Measurements from ENCODE around the gene IGFBP5.

The IGFBP5 gene

DNA sequence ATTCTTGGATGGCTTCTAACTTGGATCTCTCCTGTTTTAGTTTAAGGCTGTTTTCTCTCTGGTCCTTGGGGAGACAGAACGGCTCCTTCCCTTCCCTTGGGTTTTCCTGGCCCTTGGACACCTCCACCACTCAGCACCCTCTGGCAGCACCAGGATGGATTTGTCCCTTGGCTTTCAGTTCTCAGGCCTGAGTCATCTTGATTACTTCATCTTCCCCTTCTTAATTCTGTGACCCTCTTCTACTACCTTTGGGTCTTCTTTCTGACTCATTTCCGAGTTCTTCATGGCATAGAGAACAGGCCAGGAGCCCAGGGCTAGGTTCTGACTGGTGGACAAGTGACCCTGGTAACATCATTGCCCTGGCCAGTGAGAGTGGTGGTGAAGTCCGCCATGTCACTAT, 47.2 kb downstream of the IGFBP5 start:
- ATAC-seq: no peak
- TF ChIP-seq ZNF565 (CRISPR knock-in tag; conservative IDR thresholded peaks at IDR 0.05; ENCODE audit: low read depth) (no peak), ISL1 (CRISPR knock-in tag; IDR thresholded peaks at IDR 0.05) (no peak), BACH2 (CRISPR knock-in tag; IDR thresholded peaks at IDR 0.05; ENCODE audit: borderline replicate concordance) (no peak), ZFP30 (CRISPR knock-in tag; IDR thresholded peaks at IDR 0.05) (no peak), TCF4 (CRISPR knock-in tag; IDR thresholded peaks at IDR 0.05; ENCODE audit: borderline replicate concordance) (no peak), TOX (CRISPR knock-in tag; IDR thresholded peaks at IDR 0.05; ENCODE audit: borderline replicate concordance) (no peak), ZFP3 (CRISPR knock-in tag; IDR thresholded peaks at IDR 0.05) (no peak), RARB (CRISPR knock-in tag; IDR thresholded peaks at IDR 0.05) (no peak), PPARA (CRISPR knock-in tag; IDR thresholded peaks at IDR 0.05; ENCODE audit: borderline replicate concordance) (no peak), ESRRG (CRISPR knock-in tag; IDR thresholded peaks at IDR 0.05) (no peak), ZC3H10 (CRISPR knock-in tag; IDR thresholded peaks at IDR 0.05) (no peak), SNAI2 (CRISPR knock-in tag; IDR thresholded peaks at IDR 0.05) (no peak), OSR1 (CRISPR knock-in tag; IDR thresholded peaks at IDR 0.05) (no peak), ZNF8 (CRISPR knock-in tag; IDR thresholded peaks at IDR 0.05) (no peak)
- TF ChIP-seq, protein P1, sequence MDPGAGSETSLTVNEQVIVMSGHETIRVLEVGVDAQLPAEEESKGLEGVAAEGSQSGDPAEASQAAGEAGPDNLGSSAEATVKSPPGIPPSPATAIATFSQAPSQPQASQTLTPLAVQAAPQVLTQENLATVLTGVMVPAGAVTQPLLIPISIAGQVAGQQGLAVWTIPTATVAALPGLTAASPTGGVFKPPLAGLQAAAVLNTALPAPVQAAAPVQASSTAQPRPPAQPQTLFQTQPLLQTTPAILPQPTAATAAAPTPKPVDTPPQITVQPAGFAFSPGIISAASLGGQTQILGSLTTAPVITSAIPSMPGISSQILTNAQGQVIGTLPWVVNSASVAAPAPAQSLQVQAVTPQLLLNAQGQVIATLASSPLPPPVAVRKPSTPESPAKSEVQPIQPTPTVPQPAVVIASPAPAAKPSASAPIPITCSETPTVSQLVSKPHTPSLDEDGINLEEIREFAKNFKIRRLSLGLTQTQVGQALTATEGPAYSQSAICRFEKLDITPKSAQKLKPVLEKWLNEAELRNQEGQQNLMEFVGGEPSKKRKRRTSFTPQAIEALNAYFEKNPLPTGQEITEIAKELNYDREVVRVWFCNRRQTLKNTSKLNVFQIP (CRISPR knock-in tag; IDR thresholded peaks at IDR 0.05; ENCODE audit: borderline replicate concordance, low read depth): no peak
- TF ChIP-seq, protein P2, sequence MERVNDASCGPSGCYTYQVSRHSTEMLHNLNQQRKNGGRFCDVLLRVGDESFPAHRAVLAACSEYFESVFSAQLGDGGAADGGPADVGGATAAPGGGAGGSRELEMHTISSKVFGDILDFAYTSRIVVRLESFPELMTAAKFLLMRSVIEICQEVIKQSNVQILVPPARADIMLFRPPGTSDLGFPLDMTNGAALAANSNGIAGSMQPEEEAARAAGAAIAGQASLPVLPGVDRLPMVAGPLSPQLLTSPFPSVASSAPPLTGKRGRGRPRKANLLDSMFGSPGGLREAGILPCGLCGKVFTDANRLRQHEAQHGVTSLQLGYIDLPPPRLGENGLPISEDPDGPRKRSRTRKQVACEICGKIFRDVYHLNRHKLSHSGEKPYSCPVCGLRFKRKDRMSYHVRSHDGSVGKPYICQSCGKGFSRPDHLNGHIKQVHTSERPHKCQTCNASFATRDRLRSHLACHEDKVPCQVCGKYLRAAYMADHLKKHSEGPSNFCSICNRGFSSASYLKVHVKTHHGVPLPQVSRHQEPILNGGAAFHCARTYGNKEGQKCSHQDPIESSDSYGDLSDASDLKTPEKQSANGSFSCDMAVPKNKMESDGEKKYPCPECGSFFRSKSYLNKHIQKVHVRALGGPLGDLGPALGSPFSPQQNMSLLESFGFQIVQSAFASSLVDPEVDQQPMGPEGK (CRISPR knock-in tag; IDR thresholded peaks at IDR 0.05; ENCODE audit: borderline replicate concordance): no peak
- TF ChIP-seq, protein P3, sequence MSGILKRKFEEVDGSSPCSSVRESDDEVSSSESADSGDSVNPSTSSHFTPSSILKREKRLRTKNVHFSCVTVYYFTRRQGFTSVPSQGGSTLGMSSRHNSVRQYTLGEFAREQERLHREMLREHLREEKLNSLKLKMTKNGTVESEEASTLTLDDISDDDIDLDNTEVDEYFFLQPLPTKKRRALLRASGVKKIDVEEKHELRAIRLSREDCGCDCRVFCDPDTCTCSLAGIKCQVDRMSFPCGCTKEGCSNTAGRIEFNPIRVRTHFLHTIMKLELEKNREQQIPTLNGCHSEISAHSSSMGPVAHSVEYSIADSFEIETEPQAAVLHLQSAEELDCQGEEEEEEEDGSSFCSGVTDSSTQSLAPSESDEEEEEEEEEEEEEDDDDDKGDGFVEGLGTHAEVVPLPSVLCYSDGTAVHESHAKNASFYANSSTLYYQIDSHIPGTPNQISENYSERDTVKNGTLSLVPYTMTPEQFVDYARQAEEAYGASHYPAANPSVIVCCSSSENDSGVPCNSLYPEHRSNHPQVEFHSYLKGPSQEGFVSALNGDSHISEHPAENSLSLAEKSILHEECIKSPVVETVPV (CRISPR knock-in tag; IDR thresholded peaks at IDR 0.05): no peak

DNA sequence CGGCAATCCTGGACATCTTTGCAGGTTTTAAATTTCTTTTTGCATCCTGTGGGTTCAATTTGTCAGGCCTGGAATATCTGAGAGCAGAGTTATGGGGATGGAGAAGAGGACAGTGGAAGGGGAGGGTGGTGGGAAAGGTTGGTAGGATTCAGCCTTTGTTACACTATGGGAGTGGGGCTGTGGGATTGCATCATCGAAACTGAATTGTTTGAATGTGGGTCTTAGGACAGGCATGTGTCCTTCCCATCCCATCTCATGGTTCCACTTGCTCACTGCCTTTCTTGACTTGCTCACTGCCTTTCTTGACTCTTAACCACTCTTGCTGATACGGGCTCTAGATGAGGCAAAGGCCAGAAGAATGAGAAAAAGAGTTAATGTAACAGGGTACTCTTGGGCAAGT, 49.2 kb downstream of the IGFBP5 start:
- no peak for ATAC-seq
- TF ChIP-seq ZNF565 (CRISPR knock-in tag; conservative IDR thresholded peaks at IDR 0.05; ENCODE audit: low read depth): no peak
- no peak for TF ChIP-seq ISL1 (CRISPR knock-in tag; IDR thresholded peaks at IDR 0.05)
- TF ChIP-seq, protein P4, sequence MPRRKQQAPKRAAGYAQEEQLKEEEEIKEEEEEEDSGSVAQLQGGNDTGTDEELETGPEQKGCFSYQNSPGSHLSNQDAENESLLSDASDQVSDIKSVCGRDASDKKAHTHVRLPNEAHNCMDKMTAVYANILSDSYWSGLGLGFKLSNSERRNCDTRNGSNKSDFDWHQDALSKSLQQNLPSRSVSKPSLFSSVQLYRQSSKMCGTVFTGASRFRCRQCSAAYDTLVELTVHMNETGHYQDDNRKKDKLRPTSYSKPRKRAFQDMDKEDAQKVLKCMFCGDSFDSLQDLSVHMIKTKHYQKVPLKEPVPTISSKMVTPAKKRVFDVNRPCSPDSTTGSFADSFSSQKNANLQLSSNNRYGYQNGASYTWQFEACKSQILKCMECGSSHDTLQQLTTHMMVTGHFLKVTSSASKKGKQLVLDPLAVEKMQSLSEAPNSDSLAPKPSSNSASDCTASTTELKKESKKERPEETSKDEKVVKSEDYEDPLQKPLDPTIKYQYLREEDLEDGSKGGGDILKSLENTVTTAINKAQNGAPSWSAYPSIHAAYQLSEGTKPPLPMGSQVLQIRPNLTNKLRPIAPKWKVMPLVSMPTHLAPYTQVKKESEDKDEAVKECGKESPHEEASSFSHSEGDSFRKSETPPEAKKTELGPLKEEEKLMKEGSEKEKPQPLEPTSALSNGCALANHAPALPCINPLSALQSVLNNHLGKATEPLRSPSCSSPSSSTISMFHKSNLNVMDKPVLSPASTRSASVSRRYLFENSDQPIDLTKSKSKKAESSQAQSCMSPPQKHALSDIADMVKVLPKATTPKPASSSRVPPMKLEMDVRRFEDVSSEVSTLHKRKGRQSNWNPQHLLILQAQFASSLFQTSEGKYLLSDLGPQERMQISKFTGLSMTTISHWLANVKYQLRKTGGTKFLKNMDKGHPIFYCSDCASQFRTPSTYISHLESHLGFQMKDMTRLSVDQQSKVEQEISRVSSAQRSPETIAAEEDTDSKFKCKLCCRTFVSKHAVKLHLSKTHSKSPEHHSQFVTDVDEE (CRISPR knock-in tag; IDR thresholded peaks at IDR 0.05): no peak
- no peak for TF ChIP-seq PPARA (CRISPR knock-in tag; IDR thresholded peaks at IDR 0.05; ENCODE audit: borderline replicate concordance)
- no peak for TF ChIP-seq BACH2 (CRISPR knock-in tag; IDR thresholded peaks at IDR 0.05; ENCODE audit: borderline replicate concordance)
- no peak for TF ChIP-seq ZNF8 (CRISPR knock-in tag; IDR thresholded peaks at IDR 0.05)
- TF ChIP-seq, protein P1 (CRISPR knock-in tag; IDR thresholded peaks at IDR 0.05; ENCODE audit: borderline replicate concordance, low read depth): no peak
- TF ChIP-seq ZFP30 (CRISPR knock-in tag; IDR thresholded peaks at IDR 0.05): no peak

DNA sequence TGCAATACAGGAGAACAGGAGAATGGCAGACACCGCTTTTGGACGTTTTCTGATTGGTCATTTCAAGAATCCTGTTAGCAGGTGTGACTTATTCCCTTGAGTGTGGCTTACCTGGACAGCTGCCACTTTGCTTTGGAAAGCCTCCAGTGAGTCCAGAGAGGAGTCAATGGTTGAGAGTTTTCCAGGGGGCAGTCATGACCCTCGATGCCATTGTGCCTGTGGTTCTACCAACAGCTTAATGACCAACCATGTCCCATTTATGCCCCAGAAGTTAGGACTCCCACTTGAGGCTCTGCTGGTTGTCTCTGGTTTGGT, 49.8 kb downstream of the IGFBP5 start:
- TF ChIP-seq SNAI2 (CRISPR knock-in tag; IDR thresholded peaks at IDR 0.05): no peak
- no peak for TF ChIP-seq ARNTL (CRISPR knock-in tag; IDR thresholded peaks at IDR 0.05; ENCODE audit: borderline replicate concordance, low read depth)
- TF ChIP-seq BACH2 (CRISPR knock-in tag; IDR thresholded peaks at IDR 0.05; ENCODE audit: borderline replicate concordance): no peak
- TF ChIP-seq RARB (CRISPR knock-in tag; IDR thresholded peaks at IDR 0.05): no peak
- TF ChIP-seq ISL1 (CRISPR knock-in tag; IDR thresholded peaks at IDR 0.05): no peak
- no peak for TF ChIP-seq ZC3H10 (CRISPR knock-in tag; IDR thresholded peaks at IDR 0.05)
- ATAC-seq: no peak
